GM18951 (cell line): ENCODE results near the gene ARHGEF10L.
"Not testable (repeated sequence)": the region's sequence is repeated elsewhere in the genome, so short reads cannot be mapped to it uniquely, and the experiment has no call there.

Experiments
- POLR2A ChIP-seq: IDR thresholded peaks from 4 replicates; pipeline ENCODE4 v1.6.1; 2011; ENCODE audit warnings: mild to moderate bottlenecking; ENCODE audit not compliant: insufficient read length, insufficient read depth; ENCODE audit errors: extremely low read depth
- in situ Hi-C: fragments of 300-500 bp; cut with MboI; formaldehyde crosslinking; loops from one replicate; pipeline ENCODE4 v1.12.0; 2022; ENCODE audit warnings: low sequenced_read_pairs, mixed read lengths, inconsistent platforms; ENCODE audit not compliant: unreplicated experiment

The ARHGEF10L gene

DNA sequence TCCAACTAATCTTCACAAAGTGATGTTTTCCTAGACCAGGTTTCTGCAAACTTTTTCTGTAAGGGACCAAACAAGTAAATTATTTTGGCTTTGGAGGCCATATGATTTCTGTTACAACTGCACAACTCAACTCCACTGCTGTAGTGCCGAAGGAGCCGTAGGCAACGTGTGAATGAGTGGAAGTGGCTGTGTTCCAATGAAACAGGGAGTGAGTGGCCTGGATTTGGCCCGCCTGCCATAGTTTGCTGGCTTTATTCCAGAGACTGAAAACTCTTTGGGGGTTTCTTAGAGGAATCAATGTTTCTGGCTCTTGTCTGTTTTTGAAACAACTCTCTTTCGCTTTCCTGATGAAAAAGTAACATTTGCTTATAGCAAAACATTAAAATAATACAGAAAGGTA, 203.1 kb downstream of the ARHGEF10L start:
- TF ChIP-seq POLR2A = no peak
- in situ Hi-C loops = no loop called here

DNA sequence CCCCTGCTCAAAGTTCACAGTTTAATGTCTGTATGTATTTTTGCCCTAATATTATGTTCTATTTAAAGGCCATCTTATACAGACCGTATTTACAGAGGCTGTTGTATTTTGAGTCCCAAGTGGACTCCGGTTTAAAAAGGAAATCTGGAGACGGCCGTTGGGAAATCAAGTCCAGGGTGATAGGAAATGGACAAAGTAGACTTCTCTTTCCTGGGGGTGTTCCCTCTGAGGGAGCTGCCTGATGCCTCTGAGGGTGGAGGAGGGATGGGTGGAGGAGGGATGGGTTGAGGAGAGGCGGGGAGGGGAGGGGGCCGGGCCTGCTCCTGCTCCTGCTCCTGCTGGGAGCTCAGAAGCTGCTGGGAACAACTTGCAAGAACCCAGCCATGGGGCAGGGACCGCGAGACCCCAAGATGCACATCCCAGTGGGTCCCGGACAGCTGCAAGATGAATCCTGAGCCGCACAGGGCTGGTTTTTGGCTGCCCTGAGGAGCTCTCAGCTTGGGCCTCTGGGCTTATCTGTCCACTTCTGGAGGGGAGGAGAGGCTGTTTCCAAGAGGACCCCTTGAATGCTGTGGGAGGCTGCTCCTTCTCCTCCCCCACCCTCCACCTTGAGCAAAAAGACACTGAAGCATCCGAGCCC, 203.6 kb downstream of the ARHGEF10L start:
- in situ Hi-C loops = no loop called here
- TF ChIP-seq POLR2A = no peak

DNA sequence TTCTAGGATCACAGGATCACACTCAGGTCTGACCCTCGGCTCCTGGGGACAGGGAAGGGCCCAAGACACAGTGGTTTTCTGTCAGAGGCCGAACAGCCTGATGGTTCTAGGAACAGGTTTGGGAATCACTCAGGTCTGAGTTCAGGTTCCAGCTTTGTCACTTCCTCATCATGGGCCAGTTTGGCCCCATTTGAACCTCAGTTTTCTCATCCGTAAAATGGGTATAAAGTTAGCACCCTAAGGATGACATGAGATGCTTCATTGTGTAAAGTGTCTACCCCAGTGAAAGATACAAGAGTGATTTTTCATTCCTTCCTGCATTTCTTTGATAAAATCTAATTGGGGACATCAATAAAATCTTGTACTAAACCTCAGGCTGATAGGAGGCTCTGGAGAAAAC, 204.4 kb downstream of the ARHGEF10L start:
- TF ChIP-seq POLR2A = no peak
- in situ Hi-C loops = no loop called here

DNA sequence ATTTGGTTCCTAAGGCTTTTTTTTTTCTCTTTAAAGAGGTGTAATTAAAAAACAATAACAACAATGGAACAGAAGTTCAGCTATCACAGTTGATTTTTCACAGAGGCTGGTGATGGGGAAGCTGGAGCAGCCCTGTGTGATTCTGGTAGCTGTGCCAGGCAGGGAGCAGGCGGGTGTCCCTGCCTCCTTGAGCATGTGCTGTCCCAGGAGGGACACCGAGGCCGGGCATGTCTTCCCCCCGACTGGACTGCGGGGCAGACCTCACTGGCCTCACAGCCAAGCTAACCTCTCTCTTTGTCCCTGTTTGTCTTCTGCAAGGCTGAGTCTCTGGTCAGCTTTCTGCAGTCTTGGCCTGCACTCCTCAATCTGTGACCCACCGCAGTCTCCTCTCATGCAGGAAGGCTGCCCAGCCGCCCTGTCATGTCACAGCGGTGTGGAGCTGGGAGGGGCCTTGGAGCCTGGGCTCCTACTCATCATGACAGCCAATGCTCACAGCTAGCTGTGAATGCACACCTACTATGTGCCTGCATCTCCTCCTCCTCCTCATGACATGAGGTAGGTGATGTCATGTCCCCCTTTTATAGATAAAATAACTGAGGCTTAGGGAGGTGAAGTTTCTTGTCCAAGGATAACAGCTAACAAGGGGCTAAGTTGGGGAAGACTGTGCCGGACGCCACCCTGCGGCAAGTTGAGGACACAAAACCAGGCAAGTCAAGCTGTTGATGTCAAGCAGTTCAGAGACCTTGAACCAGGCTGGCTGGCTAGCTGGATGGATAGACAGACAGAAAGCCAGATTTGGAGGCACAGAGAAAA, 205.4 kb downstream of the ARHGEF10L start:
- TF ChIP-seq POLR2A = no peak
- in situ Hi-C loops = no loop called here

DNA sequence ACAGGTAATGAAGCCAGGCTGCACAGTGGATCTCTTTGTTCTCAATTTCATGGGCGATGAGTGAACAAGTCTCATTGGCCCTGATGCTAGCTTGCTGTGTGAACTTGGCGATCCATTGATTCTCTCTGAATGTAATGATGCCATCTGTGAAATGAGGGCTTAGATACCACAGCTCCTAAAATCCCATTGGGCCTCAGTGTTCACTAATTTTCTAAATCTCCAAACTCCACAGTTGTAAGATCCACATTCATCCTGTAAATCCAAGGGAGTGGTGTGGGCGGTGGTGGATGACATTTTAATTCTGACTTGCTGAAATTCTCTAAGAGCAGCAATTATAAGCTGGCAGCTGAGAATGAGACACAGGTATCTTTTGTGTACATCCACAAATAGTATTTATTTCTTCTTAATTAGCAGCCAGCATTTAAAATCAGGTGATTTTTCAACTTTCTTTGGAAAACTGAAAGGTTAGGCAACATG, 206.0 kb downstream of the ARHGEF10L start:
- in situ Hi-C loops = no loop called here
- TF ChIP-seq POLR2A = no peak

DNA sequence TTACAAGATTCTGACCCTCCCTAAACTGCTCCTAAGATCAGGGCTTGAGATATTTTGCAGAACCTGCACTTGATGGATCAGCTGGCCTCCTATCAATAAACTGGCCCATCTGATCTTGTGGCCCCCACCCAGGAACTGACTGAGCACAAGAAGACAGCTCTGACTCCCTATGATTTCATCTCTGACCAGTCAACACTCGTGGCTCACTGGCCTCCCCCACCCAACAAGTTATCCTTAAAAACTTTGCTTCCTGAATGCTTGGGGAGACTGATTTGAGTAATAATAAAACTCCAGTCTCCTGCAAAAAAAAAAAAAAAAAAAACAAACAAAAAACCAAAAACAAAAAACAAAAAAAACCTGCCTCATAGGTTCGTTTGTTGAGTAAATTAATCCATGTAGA, 206.8 kb downstream of the ARHGEF10L start:
- in situ Hi-C loops = not testable (repeated sequence)

DNA sequence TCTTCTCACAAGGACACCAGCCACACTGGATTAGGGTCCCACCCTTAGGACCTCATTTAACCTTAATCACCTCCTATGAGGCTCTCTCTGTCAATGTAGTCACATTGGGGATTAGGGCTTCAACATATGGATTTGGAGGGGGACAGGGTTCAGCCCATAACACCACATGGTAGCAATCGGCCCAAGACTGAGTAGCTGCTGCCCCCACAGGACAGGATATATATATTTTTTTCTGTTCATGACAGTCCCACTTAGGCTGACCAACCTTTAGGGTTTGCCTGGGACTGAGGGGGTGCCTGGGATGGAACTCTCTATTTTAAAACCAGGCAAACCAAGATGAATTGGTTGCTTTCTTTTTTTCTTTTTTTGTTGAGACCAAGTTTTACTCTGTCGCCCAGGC, 207.4 kb downstream of the ARHGEF10L start:
- no peak for TF ChIP-seq POLR2A
- in situ Hi-C loops = no loop called here
